Stimulated activated CD4-positive, alpha-beta T cell treated with anti-CD3 and anti-CD28 coated beads, Interleukin-4, amount 100 ng/mL, for 1 hour (primary cell): ENCODE results near the gene DHFR2.
"Not testable (repeated sequence)": the region's sequence is repeated elsewhere in the genome, so short reads cannot be mapped to it uniquely, and the experiment has no call there.

ENCODE experiments used
- DNase-seq: peaks from one replicate; pipeline ENCODE4 v3.0.0-alpha.2; 2020

The DHFR2 gene

DNA sequence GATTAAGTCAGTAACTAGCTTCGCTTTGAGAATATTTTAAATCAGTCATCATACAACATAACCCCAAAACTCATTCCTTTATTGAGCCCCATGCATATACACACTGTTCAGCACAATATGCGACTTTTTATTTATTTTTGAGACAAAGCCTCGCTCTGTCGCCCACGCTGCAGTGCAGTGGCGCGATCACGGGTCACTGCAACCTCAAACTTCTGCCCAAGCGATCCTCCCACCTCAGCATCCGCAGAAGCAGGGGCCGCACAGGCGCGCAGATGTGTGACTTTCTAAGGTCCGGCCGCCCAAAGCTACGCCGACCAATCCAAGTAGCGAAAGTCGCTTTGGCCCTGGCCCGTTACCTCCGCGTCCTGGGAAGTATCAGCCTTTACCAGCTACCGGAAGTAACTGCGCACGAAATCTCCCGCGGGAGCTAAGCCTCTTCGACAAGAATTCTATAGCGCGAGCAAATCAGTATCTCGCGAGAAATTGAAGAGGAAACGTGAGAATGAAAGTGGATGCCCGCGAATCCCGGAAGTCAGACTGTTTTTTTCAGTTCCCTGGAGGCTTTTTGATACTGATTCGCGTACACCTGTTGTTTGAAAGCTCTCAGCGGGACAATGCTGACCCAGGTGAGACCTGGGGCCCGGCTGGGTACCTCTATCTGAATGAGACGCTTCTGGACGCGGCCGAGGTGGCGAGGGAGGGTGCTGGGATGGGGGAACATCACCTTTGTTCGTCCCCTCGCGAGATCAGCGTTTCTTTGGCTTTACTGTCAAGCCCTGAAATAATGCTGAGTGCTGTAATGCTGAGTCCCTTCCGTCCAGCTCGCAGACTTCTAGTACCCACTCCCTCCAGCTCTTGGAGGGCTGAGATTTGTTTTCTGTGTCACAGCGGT is at the start of gene DHFR2, which contains the start of gene NSUN3:
Gene DHFR2, minus strand, starts transcription at position 404 of the 892 bp plus-strand sequence. CDS start 1,405 bp downstream, outside the sequence.
Gene NSUN3, plus strand, starts transcription at position 549 of the 892 bp plus-strand sequence. Its CDS starts 66 bp downstream, at position 615.
- peak; percentile 73 for DNase-seq

DNA sequence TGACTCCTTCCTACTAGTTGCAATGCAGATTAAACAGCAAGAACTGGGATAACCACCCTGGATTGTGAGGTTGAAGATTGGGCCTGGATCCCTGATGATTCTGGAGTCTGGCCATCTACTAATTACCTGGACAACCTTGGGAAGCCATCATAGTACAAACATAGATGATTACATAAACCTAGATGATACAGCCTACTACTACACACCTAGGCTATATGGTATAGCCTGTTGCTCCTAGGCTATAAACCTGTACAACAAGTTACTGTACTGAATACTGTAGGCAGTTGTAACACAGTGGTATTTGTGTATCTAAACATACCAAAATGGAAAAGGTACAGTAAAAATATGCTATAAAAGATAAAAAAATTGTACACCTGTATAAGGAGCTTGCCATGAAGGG is 48.1 kb upstream of the DHFR2 start:
- no peak for DNase-seq

DNA sequence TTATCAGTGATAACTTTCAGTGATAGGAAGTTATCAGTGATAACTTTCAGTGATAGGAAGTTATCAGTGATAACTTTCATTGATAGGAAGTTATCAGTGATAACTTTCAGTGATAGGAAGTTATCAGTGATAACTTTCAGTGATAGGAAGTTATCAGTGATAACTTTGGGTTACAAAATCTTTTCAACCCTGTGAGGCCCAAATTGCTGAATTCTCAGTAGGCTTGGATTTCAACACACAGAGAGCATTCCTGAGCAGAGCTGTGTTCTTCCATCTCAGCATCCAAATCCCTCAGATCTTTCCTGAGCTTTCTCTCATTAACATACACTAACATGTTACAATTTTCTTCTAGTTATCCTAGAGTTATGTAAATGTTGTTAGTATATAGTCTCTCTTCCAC is 47.5 kb upstream of the DHFR2 start:
- not testable (repeated sequence) for DNase-seq

DNA sequence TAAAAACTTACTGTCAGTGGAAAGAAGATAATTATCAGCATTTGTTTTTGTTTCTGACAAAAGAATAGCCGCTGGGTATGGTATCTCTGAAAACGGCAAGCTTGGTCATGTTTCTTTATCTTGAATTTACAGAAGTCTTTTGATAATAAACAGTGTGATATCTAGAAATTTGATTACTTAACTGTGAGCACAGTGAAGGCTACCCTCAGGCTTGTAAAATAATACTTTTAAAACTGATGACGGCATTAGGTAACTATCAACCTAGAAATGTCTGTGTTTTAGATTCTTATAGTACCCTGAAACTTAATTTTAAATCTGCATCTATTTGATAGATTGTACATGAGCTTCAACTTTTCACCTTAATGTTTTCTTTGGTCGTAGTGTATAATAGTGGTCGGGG is 43.6 kb upstream of the DHFR2 start:
- DNase-seq, result no peak

DNA sequence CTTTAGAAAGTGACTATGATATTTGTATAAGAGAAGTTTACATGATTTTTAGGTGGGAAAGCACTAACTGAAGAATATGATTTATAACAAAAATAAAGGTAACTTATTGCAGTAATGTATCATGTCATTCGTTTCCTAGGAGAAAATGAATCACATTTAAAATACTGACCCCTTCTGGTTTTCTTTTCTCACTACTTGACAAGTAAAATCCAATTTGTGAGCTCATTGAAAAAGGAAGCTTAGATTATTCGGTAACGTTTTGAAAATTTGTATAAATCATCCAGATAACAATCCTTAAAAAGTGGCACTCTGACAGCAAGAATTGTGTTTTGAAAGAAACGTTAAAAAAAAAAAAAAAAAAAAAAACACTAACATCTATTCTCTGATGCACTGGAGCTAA is 39.1 kb upstream of the DHFR2 start:
- DNase-seq, result no peak

DNA sequence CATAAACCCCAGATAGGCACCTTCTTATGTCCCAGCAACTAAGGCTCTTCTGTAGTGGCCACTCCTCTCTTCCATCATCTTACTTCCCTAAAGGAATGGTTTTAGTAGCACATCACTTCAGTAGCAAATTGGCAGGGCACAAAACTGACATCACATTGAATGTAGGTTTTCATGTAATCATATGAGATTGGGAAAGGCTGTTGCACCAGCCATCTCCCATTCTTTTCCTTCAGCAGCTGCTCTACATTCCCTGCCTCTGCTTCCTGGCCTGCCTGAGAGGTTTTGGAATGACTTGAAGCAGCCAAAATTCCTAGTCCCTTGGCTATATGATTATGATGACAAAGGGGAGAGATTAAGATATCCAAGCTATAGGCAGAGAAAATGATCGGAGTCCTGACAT is 36.6 kb upstream of the DHFR2 start:
- DNase-seq, result no peak

DNA sequence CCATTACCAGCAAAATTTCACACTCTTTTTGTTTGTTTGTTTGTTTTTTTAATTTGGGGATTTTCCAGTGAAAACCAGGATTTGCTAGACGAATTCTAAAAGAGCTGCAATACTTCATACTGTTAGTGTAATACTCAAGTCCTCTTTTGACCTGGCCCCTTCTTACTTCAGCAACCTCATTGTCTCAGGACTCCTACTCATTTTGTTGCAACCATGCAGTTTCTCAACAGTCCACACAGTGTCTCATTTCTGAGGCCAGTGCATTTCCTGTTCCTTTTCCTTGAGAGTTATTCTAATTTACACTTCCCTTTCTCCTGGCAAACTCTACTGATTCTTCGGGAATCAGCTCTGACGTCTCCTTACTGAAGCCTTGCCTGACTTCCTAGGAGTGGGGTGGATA is 35.7 kb upstream of the DHFR2 start:
- DNase-seq, result no peak

DNA sequence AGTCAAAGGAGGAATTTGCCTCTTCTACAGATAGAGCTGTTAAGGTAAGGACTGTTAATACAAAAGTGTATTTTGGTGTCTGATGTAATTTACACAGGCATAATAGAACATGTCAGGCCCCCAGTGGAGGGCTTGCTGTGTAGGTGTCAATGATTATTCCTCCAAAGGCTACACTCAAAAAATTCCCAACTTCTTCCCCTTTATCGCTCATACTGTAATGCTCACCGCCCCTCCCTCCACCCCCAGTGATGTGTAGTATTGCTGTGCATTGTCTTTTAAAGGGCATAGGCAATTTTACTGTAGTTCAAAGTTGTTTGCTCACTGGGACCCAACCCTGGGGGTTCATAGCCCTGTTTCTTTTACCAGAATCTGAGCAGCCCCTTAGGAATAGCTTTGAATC is 32.4 kb upstream of the DHFR2 start:
- no peak for DNase-seq

DNA sequence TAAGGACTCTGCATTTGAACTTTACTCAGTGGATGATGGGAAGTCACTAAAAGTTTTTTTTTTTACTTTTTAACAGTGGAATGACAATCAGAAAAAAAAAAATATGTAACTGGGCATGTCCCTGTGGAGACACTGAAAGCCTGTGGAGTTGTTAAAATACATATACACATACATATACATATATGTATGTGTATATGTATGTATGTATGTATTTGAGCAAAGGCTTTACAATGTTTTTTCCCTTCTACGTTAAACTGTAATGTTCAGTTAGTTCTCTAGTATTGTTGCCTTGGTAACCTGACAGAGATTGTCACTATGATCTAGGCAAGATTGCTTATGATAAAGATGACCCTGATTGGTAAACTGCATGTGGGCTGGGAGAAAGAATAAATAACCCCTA is 30.4 kb upstream of the DHFR2 start:
- DNase-seq, result no peak

DNA sequence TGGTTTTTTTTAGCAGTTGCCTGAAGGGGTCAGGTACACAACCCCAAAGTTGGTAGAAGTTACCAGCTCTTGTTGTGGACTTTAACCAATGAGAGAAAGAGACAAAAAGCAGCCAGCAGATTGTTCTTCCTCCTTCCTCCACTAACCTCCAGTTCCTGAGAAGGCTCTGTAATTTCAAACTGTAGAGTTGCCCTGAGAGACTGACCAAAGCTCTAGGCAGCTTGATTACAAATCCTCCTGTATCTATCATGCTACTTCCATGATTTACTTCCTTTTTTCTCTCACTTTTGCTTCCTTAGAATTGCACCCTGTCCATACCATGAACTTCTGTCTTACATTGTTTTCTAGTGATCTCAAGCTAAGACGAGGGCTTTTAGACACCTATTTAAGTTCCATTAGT is 29.4 kb upstream of the DHFR2 start:
- DNase-seq, result no peak

DNA sequence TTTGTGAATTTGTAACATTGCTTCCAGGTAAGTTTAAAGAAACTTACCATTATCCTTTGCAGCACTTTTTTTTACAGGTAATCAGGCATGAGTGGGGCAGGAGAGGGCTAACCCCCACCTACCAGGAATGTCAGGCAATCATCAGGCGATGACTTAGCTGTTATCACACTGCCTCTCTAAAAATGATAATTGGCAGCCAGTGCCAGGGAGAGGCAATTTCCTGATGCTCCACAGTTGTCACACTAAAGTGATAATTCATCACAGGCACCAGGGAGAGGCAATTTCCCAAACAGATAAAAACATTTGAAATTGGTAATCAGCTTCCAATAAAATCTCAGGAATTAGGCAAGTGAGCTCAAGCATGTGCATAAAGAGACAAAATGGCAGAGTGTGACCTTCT is 26.4 kb upstream of the DHFR2 start:
- no peak for DNase-seq

DNA sequence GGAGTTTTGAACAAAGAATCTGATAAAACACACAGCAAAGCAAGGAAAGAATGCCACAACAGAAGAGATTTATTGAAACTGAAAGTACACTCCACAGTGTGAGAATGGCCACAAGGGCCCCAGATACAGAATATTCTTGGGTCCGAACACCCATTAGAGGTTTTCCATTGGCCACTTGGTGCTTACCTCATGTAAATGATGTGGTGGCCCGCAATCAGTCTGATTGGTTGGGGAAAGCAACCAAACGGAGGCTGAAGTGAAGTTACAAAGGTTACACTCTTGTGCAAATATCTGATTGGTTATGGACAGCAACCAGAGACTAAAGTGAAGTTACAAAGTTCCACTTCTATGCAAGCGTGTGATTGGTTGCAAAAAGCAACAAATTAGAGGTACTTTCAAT is 20.5 kb upstream of the DHFR2 start:
- DNase-seq, result no peak

DNA sequence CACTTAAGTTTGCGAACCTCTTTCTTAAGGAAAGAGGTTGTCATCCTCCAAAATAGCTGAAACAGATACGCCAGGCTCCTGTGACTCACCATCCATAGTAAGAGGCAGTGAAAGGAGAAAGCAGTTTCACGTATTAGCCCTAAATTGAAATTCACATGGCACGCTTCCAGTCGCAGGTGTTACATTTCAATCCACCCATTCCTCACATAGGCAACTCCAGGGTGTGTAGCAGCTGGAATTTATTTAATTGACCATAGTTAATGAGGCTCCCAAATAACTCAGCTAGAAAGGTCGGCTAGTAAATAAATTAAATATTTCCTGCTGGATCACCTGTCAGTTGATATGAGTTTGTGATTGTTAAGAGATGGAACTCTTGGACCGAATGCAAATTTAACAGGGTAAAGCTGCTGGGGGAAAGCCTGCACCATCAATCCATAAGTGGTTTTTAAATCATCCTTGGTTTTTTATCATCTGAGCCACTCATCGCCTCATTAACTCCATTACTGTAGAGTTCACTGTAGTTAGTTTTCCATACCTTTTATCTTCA is 19.7 kb upstream of the DHFR2 start:
- DNase-seq, result no peak

DNA sequence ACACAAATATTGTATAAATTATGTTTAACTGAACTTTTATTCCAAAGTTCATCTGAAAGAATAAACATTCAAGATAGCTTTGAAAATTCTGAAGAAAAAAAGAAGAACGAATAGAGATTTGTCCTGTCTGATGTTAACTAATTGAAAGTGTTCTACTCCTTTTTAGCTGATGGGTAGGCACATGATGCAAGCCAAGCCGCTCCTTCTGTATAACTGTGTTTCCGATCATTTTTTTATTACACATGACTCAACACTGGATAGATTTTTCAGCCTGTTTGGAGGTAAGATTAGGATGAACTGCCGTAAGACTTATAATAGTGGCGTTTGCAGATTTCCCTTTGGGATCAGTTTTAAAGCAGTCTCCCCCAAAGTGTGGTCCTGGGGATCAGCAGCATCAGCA is 19.2 kb upstream of the DHFR2 start:
- DNase-seq, result no peak

DNA sequence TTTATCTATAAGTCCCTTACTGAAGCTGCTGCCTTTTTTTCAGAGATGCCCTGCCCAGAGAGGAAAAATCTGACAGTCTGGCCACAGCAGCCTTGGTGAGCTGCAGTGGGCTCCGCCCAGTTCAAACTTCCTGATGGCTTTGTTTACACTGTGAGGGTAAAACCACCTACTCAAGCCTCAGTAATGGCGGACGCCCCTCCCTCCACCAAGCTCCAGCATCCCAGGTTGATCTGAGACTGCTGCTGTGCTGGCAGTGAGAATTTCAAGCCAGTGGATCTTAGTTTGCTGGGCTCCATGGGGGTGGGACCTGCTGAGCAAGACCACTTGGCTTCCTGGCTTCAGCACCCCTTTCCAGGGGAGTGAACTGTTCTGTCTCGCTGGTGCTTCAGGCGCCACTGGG is 17.8 kb upstream of the DHFR2 start:
- DNase-seq, result not testable (repeated sequence)

DNA sequence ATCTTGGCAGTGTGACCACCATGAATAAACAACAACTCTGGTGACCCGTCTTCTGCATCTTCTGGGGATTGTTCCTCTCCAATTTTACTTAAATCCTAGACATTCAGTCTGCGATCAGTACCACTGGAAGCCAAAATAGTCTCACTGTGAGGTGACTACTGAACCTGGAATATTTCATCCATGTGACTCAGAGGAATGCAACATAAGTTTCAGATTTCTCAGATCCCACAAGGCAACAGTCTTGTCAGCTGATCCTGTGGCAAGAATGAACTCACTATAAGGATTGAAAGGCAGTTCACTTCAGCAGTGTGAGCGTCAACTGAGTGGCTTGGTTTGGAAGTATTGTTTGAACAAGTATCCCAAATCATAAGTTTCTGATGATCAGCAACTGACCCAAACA is 13.3 kb upstream of the DHFR2 start:
- no peak for DNase-seq

DNA sequence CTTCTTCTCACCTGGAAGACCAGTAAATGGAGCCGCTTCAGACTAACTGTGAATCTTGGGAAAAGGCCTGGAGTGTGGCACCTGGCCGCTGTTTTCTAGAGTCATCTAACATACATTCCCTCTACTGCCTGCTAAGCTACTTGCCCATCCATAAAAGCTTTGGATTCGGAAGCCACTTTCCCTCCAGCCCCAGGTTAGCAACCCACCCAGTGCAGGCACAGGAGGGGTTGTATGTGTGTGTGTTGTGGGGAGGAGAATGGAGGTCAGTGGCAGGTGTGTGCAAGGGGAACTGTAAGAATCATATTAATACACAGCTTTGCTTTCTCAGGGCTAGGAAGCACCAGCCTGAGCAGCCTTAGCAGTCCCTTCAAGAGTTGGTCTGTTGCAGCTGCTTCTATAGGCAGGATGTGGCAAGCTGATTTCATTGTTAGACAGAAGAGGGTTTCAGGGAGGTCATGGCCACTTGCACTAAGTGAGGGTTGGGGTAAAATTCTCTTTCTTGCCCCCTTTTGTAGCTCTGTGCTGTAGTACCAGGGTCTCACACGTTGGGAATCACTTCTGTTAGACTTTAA is 9.1 kb upstream of the DHFR2 start:
- DNase-seq, result no peak

DNA sequence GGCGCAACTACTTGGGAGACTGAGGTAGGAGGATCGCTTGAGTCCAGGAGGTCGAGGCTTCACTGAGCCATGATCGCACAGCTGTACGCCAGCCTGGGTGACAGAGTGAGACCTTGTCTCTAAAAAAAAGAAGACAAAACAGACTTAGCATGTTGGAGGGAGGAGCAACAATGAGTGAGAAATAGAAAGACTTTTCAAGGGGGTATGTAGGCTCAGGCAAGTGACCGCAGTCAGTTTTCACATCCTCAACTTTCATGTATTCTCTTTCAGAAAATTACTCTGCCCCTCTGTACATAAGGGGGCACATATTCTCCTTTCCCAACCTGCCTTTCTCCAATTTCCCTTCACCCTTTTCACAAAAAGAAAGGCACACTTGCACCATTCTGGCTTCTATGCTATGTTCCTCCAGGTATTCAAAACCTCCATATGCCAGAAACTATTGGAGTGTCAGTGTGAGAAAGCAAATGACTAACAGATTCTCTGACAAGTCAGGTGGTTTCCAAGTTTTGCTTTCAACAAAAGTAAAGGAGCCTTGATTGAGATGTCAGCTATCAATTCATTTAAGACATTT is 7.7 kb upstream of the DHFR2 start:
- no peak for DNase-seq

DNA sequence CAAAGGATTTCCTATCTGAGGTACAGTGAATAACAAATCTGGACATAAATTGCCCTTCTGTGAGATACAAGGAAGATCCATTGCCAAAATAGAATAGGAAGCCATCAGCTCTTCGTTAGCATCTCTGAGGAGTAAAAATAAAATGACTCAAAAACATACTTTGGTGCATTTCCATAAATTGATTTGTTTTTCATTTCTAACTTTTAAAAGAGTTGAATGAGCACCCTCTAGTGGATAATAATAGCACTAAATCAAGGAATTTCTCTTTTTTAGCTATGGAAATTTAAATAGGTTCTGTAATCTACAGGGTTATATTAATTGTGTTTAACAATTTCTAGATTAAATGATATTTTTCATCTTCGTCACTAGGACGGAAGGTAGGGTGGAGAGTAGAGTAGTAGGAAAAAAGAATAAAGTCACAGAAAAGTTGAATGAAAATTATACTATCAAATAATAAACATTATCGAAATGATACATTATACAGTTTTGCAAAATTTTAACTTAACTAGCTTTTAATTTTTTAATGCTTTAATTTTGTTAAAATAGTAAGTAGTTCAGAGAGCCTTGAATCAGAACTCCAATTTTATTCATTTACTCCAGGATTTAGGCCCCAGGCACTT is 6.6 kb upstream of the DHFR2 start:
- no peak for DNase-seq

DNA sequence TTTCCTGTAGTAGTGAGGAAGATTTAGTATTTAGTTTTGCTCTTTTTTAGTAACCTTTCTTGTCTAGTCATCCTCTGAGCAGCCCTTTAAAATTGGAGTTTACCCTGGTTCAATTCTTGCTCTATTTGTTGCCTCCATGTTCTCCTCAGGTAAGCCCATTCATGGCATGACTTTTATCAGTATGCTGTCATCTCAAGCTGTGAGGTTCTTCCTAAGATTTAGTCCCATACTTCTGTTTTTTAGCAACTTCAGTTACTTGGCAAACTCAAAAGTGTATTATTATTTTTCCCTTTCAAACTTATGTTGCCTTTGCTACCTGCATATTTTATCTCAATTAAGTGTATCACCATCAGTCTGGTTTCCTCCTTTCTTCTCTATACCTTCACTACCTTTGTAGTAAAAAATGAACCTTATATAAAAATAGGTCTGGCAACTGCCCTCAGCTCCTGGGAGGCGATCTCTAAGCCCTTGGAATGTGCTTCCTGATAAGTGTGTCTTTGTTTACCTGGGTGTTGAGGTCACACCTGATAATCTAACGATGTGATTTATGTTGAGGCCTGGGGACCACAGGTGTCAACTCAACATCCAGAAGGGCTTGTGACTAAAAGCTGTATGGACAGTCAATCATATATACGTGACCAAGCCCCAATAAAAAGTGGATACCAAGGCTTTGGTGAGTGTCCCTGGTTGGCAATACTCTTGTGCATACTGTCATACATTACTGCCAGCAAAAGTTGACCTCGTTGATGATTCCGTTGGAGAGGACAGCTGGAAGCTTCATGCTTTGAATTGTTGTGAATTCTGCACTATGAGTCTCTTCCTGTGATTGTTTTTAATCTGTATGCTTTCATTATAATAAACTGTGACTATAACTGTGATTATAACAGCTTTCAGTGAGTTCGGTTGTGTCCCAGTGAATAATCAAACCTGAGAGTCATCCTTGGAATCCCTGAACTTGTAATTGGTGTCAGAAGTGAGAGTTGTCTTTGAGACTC is 4.1 kb upstream of the DHFR2 start:
- no peak for DNase-seq

DNA sequence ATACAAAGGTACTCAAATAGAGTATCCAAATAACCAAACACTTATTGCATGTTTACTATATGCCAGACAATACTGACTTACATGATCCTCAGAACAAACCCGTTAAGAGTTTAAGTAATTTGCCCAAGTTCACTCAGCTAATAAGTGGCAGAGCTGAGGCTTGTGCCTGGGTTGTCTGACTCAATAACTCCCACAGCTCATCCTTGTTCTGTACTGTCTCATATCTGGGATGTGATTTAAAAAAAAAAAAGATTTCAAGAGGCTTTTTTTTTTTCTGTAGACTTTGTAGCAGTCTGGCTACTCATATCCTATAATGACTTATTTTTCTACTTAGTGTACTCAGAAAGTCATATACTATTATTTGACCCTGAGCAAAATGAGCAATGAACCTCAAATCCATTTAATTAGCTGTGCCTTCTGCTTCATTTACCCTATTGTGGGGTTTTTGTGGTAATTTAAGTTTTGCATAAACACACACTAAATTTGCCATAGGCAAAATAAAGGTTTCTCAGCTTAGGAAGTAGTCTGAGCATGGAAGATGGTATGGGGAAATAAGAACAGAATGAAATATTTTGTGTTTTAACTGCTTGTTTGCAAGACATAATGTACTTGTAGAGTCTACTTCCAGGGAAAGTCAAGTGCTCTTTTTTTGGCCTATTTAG is 3.2 kb upstream of the DHFR2 start:
- no peak for DNase-seq

DNA sequence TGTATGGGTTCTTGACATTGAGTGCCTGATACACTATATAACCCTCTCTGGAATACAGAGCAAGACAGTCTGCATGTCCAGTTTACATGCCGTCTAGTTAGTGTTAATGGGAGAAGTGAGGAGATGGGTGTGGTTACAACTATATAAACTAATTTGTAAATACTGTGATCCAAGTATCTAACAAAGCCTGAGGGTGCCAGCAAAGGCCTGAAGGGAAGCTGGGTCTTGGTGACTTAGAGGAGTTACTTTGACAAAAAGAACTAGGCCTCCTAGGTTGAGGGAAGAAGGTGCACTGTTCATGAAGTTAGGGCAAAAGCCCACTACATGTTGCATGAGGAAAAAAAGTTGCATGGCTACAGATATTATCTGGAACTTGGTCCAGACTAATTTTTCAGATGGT is 2.4 kb upstream of the DHFR2 start:
- no peak for DNase-seq
